Caco-2 (cell line): Measurements from ENCODE around the gene SLX4IP. TPM values are rescaled to one million over a fixed set of nuclear protein-coding genes. Genes with fewer than 3 reads are reported as not detected.

Source experiments
- BruUV-seq: library from RNA; stranded (reverse); fragments of 400-500 nt; replicated peaks from 2 replicates; lab custom pipeline; 2021; lab: Mats Ljungman, UMichigan
- CTCF ChIA-PET: fragments of 300-600 bp; sonication (Branson Sonifier 250); formaldehyde crosslinking; loops from one replicate; lab custom pipeline; 2022; ENCODE audit warnings: antibody characterized with exemption; lab: Charles Lee
- POLR2A ChIA-PET: fragments of 300-600 bp; sonication (Branson Sonifier 250); formaldehyde crosslinking; loops from one replicate; lab custom pipeline; 2022; ENCODE audit warnings: antibody characterized with exemption; lab: Charles Lee
- DNase-seq, 2 experiments: peaks; one replicate each; pipeline versions ENCODE4 v3.0.0 to v3.0.0-alpha.2; 2020 to 2022
- H3K27me3 ChIP-seq: replicated peaks from 2 replicates; pipeline ENCODE4 v1.6.0; 2011; ENCODE audit warnings: low read length; ENCODE audit not compliant: control insufficient read depth, insufficient read depth
- H3K36me3 ChIP-seq: 2 replicates; pipeline ENCODE4 v1.5.1; 2011; ENCODE audit warnings: low read length; ENCODE audit not compliant: control insufficient read depth, insufficient read depth
- H3K4me1 ChIP-seq: fragments of 250-450 bp; sonication (Bioruptor Pico); 2 replicates; pipeline ENCODE4 v1.5.1; 2020; ENCODE audit warnings: mild to moderate bottlenecking
- H3K4me3 ChIP-seq: 2 replicates; pipeline ENCODE4 v1.5.1; 2011; ENCODE audit warnings: low read depth, mild to moderate bottlenecking, control low read depth, low read length
- H3K9me3 ChIP-seq: fragments of 250-450 bp; sonication (Bioruptor Pico); 2 replicates; pipeline ENCODE4 v1.5.1; 2020; ENCODE audit warnings: mild to moderate bottlenecking, moderate library complexity
- H3K27ac Mint-ChIP-seq: one replicate; pipeline ENCODE4 v1.8.0; 2022; ENCODE audit warnings: mixed read lengths; ENCODE audit not compliant: unreplicated experiment
- H3K27me3 Mint-ChIP-seq: one replicate; pipeline ENCODE4 v1.8.0; 2022; ENCODE audit warnings: mixed read lengths; ENCODE audit not compliant: insufficient read depth, unreplicated experiment
- H3K36me3 Mint-ChIP-seq: one replicate; pipeline ENCODE4 v1.8.0; 2022; ENCODE audit warnings: mild to moderate bottlenecking, mixed read lengths; ENCODE audit not compliant: insufficient read depth, unreplicated experiment
- H3K4me1 Mint-ChIP-seq: one replicate; pipeline ENCODE4 v1.8.0; 2022; ENCODE audit warnings: low read depth, mixed read lengths; ENCODE audit not compliant: unreplicated experiment
- H3K4me3 Mint-ChIP-seq: one replicate; pipeline ENCODE4 v1.8.0; 2022; ENCODE audit warnings: mild to moderate bottlenecking, moderate library complexity, mixed read lengths; ENCODE audit not compliant: unreplicated experiment
- H3K9me3 Mint-ChIP-seq: one replicate; pipeline ENCODE4 v1.8.0; 2022; ENCODE audit warnings: mixed read lengths; ENCODE audit not compliant: unreplicated experiment
- intact Hi-C: fragments of 100-400 bp; cut with micrococcal nuclease; formaldehyde crosslinking; loops from one replicate; pipeline ENCODE4 v1.10.0; 2022; ENCODE audit not compliant: unreplicated experiment
- total RNA-seq: library from RNA; stranded (reverse); gene quantifications from 2 replicates; pipeline ENCODE4 v1.2.3, GENCODE V29; 2022
- TF ChIP-seq, protein P1 (sequence below), 2 experiments: fragments of 200-600 bp in 1 of 2; IDR thresholded peaks; 1 replicate in 1 of 2; 2 replicates in 1 of 2; pipeline versions ENCODE4 v1.5.1 to v1.8.0; 2011 to 2022; ENCODE audit warnings: antibody characterized with exemption in 1 of 2, control low read depth in 1 of 2, inconsistent platforms in 1 of 2, low read depth in 1 of 2, low read length in 1 of 2, mild to moderate bottlenecking in 1 of 2, moderate library complexity in 1 of 2; ENCODE audit not compliant: insufficient read depth in 1 of 2, severe bottlenecking in 1 of 2, unreplicated experiment in 1 of 2

The SLX4IP gene
- total RNA-seq, 1 experiment from 2014 or later, result 8.5 TPM

DNA sequence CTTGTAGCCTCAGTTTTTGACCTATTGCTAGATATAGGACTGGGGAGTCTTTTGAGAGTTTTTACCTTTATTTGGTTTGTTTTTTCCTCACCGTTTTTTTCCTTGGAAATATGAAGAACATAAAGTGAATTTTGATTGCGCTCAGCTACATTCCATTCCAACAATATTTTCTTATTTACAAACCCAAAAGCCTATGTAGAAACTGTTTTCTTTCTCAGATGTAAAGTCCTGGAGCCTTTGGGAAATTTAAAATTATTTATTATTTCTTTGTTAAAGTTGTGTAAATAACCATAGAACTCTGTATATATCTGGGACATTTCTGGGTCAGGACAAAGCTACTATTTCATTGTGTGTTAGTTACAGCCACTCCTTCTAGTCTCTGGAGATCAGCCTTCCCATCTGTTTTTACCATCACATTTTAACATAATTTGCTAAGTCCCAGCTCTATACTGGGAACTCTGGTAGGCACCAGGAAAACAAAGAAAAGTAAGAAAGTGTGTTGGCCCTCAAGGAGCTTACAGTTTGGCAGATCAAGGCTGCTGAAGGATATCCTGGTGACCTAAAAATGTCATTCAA, 169.8 kb downstream of the SLX4IP start:
- Mint-ChIP-seq H3K4me3 (no peak overlapping the region), H3K36me3 (peaks cover 5% of the 10 kb centered on the region), H3K9me3 (peaks cover 9% of the 10 kb centered on the region), H3K27ac (no peak overlapping the region), H3K4me1 (peaks cover 12% of the 10 kb centered on the region), H3K27me3 (no peaks in the 10 kb centered on the region)
- TF ChIP-seq, protein P1, sequence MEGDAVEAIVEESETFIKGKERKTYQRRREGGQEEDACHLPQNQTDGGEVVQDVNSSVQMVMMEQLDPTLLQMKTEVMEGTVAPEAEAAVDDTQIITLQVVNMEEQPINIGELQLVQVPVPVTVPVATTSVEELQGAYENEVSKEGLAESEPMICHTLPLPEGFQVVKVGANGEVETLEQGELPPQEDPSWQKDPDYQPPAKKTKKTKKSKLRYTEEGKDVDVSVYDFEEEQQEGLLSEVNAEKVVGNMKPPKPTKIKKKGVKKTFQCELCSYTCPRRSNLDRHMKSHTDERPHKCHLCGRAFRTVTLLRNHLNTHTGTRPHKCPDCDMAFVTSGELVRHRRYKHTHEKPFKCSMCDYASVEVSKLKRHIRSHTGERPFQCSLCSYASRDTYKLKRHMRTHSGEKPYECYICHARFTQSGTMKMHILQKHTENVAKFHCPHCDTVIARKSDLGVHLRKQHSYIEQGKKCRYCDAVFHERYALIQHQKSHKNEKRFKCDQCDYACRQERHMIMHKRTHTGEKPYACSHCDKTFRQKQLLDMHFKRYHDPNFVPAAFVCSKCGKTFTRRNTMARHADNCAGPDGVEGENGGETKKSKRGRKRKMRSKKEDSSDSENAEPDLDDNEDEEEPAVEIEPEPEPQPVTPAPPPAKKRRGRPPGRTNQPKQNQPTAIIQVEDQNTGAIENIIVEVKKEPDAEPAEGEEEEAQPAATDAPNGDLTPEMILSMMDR (IDR thresholded peaks at IDR 0.05; ENCODE audit: insufficient read depth in 1 of 2, low read depth in 1 of 2, low read length in 1 of 2, severe bottlenecking in 1 of 2, unreplicated experiment in 1 of 2), result no peak
- intact Hi-C loops, result no loop called here
- CTCF ChIA-PET, result no interaction called here
- Histone ChIP-seq H3K9me3 (no peaks in the 10 kb centered on the region), H3K27me3 (no peaks in the 10 kb centered on the region), H3K4me1 (peaks cover 17% of the 10 kb centered on the region), H3K36me3 (no peaks in the 10 kb centered on the region; the same call in 1 of the 2 replicates), H3K4me3 (no peak overlapping the region)
- BruUV-seq, result no TSS peak
- no peak for DNase-seq
- POLR2A ChIA-PET, result no interaction called here

DNA sequence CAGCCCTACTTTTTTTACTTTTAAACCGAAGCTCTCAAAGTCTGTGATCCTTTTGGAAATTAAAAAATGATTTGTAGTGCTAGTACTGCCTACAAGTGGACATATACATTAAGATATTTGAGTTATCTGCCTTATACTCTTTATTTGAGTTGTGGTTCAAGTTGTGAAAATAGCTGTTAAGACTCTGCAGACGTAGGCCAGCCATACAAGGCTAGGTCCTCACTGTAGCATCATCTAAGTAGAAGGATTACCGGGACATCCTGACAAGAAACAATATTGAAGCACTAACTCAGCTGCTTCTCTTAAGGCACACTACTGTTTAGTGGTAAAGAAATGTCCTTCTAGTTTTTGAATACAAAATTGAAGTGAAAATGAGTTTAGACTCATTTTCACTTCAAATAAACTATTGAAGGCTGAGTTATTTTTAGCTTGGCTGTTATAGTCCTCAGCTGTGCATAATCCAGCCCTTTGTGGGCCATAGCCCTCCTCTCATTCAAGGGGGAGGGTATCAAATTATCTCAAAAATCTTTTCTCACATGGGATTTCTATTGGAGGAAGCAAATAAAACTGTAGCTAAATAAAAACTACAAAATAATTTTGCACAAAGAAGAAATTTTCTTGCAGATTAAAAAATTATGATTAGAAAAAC, 170.6 kb downstream of the SLX4IP start:
- no peaks in the 10 kb centered on the region for H3K27me3 ChIP-seq
- no peak overlapping the region for H3K4me3 Mint-ChIP-seq
- H3K9me3 ChIP-seq, result no peaks in the 10 kb centered on the region
- H3K36me3 Mint-ChIP-seq, result peaks cover 5% of the 10 kb centered on the region
- TF ChIP-seq, protein P1 (IDR thresholded peaks at IDR 0.05; ENCODE audit: insufficient read depth in 1 of 2, low read depth in 1 of 2, low read length in 1 of 2, severe bottlenecking in 1 of 2, unreplicated experiment in 1 of 2), result no peak
- peaks cover 17% of the 10 kb centered on the region for H3K4me1 ChIP-seq
- H3K27ac Mint-ChIP-seq, result no peak overlapping the region
- no TSS peak for BruUV-seq
- H3K36me3 ChIP-seq, result no peaks in the 10 kb centered on the region; the same call in 1 of the 2 replicates
- no peak for DNase-seq
- H3K4me3 ChIP-seq, result no peak overlapping the region
- CTCF ChIA-PET, result no interaction called here
- intact Hi-C loops, result no loop called here
- H3K9me3 Mint-ChIP-seq, result peaks cover 9% of the 10 kb centered on the region
- POLR2A ChIA-PET, result no interaction called here
- H3K27me3 Mint-ChIP-seq, result no peaks in the 10 kb centered on the region
- peaks cover 12% of the 10 kb centered on the region for H3K4me1 Mint-ChIP-seq

DNA sequence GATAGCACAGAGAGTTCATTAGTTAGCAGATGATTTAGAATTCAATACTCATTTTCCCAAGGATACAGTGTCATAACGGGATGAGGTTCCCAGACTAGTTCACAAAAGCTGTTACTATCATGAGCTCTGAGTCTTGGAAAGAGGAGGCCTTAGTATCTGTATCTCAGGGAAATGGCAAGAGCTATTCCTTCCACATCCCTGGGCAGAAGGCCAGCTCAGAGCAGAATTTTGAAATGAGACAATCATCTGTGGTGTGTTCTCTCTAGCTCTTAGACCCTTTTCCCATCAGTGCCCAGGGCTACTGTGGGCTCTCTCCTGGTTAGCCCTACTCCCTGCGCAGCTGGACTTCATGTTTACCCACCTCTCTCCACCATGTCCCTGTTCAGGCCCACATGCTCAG, 174.2 kb downstream of the SLX4IP start:
- H3K4me3 ChIP-seq, result no peak overlapping the region
- intact Hi-C loops, result no loop called here
- Mint-ChIP-seq H3K27me3 (no peaks in the 10 kb centered on the region), H3K4me3 (no peak overlapping the region), H3K36me3 (peaks cover 5% of the 10 kb centered on the region), H3K4me1 (peaks cover 2% of the 10 kb centered on the region), H3K9me3 (no peaks in the 10 kb centered on the region), H3K27ac (peak overlapping the region; percentile 70)
- no peaks in the 10 kb centered on the region for H3K27me3 ChIP-seq
- H3K9me3 ChIP-seq, result no peaks in the 10 kb centered on the region
- CTCF ChIA-PET, result no interaction called here
- no TSS peak for BruUV-seq
- H3K4me1 ChIP-seq, result peaks cover 8% of the 10 kb centered on the region; the same call in 1 of the 2 replicates
- no peak for DNase-seq
- POLR2A ChIA-PET, result no interaction called here
- TF ChIP-seq, protein P1 (IDR thresholded peaks at IDR 0.05; ENCODE audit: insufficient read depth in 1 of 2, low read depth in 1 of 2, low read length in 1 of 2, severe bottlenecking in 1 of 2, unreplicated experiment in 1 of 2), result no peak
- H3K36me3 ChIP-seq, result no peaks in the 10 kb centered on the region; the same call in 1 of the 2 replicates
